Mucosa of rectum (tissue), 2 donors: Measurements from ENCODE around the gene PMM1.
A peak's percentile ranks its signal among the peaks of the same experiment; 100 is the strongest.

Experiments used
- H3K27ac ChIP-seq, 2 donors: one replicate each; pipeline ENCODE4 v1.7.0; 2013; ENCODE audit warnings: inconsistent platforms in 2 of 2, low read depth in 2 of 2, low read length in 2 of 2
- H3K27me3 ChIP-seq, 2 donors: one replicate each; pipeline ENCODE4 v1.7.0; 2013; ENCODE audit warnings: low read length in 2 of 2; ENCODE audit not compliant: control insufficient read depth in 2 of 2, insufficient read depth in 2 of 2
- H3K36me3 ChIP-seq, 2 donors: one replicate each; pipeline ENCODE4 v1.7.0; 2013; ENCODE audit warnings: low read length in 2 of 2; ENCODE audit not compliant: control insufficient read depth in 2 of 2, insufficient read depth in 2 of 2
- H3K4me1 ChIP-seq, 2 donors: one replicate each; pipeline ENCODE4 v1.7.0; 2013; ENCODE audit warnings: low read length in 2 of 2, mild to moderate bottlenecking in 1 of 2; ENCODE audit not compliant: control insufficient read depth in 2 of 2, insufficient read depth in 2 of 2
- H3K4me3 ChIP-seq, 2 donors: one replicate each; pipeline ENCODE4 v1.7.0; 2013; ENCODE audit warnings: low read length in 2 of 2
- H3K9ac ChIP-seq, 2 donors: one replicate each; pipeline ENCODE4 v1.7.0; 2013; ENCODE audit warnings: low read length in 2 of 2, low read depth in 1 of 2, mild to moderate bottlenecking in 1 of 2
- H3K9me3 ChIP-seq, 2 donors: one replicate each; pipeline ENCODE4 v1.7.0; 2013; ENCODE audit warnings: low read length in 2 of 2; ENCODE audit not compliant: control insufficient read depth in 2 of 2
- donor health status: healthy.
- donor health status: Normal muscosa, but diverticular disease.

PMM1 gene

DNA sequence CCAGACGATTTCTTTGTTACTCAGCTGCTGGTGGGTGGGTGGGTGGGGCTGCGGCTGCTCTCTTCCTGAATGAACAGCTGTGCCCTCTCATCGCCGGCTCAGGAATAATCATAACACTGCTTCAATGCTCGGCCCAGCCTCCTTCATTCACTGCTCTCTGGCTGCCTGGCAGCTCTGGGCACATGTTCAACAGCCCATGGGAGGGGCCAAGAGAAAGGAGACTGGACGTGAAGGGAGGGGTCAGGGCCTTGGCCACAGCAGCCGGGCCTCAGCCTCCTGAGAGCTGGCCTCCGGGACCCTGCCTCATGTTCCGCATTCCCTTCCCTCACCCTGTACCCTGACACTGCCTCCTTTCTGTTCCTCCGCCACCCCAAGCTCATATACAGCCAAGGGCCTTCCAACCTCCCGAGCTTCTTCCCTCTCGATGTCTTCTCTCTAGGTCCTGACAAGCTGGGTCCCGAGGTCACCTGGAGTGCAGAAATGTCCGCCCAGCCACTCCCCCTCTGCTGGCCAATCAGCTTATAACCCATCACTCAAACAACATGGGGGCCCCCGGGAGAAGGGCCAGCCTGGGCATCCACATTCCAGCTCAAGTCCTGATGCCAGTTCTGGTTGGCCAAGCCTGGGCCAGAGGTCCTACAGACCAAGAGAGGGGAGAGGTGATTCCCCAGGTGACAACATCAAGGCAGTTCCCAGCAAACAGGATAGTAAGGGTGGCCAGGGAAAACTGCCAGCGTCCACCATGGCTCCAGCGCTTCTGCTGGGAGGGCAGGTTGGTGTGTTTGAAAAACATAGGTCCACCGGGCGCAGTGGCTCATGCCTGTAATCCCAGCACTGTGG lies 32.0 kb downstream of the PMM1 start:
- Histone ChIP-seq H3K4me1 (peaks cover 2 to 3% of the 10 kb centered on the region in 2 donors), H3K9me3 (no peaks in the 10 kb centered on the region), H3K9ac (no peak overlapping the region), H3K27me3 (peaks cover 0 to 8% of the 10 kb centered on the region in 2 donors), H3K36me3 (no peaks in the 10 kb centered on the region), H3K4me3 (no peak overlapping the region), H3K27ac (peak overlapping the region; percentile 17 to 35)

DNA sequence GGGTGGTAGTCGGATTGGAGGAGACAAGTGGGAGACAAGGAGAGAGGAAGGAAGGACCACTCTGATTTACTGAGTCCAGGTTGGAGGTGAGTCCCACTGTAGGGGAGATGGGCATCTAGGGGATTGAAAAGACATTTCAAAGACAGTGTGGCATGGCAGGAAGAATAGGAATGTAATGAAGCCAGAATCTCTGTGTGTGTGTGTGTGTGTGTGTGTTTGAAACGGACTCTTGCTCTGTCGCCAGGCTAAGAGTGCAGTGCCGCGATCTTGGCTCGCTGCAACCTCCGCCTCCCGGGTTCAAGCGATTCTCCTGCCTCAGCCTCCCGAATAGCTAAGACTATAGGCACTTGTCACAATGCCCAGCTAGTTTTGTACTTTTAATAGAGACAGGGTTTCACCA lies 33.1 kb downstream of the PMM1 start:
- Histone ChIP-seq H3K4me3 (no peak overlapping the region), H3K27me3 (peaks cover 0 to 8% of the 10 kb centered on the region in 2 donors), H3K9me3 (no peaks in the 10 kb centered on the region), H3K4me1 (peaks cover 2 to 3% of the 10 kb centered on the region in 2 donors), H3K36me3 (no peaks in the 10 kb centered on the region), H3K27ac (no peak overlapping the region), H3K9ac (no peak overlapping the region)

DNA sequence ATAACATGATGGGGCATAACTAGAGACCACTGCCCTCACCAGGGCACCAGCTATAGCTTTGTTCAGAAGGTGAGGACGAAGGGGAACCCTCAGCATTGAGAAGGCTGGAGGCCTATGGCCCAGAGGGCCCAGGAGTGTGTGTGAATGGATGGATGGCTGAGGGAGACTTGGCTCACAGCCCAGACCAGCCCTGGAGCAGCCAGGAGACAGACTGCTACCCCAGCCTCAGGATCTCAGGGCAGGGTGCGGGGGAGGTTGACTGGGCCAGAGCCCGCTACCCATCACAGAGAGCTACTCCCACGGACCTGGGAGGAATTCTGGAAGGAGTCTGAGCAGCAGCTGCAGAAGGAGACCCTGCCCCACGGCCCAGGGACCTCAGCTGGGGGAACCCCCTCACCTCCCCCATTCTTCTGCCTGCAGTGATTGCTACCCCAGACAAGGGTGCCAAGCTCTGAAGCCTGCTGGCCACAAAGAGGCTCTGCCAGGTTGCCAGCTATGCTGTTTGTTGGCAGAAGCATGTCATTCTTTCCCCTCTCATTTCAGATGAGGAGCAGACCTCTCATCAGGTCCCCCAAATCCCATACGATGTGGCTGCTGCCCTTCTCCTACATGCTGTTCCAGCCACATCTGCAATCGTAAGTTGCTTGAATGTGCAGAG lies 34.2 kb downstream of the PMM1 start:
- H3K9ac ChIP-seq, result no peak overlapping the region
- H3K4me3 ChIP-seq, result no peak overlapping the region
- H3K27me3 ChIP-seq, result no peaks in the 10 kb centered on the region
- no peak overlapping the region for H3K27ac ChIP-seq
- no peaks in the 10 kb centered on the region for H3K9me3 ChIP-seq
- H3K4me1 ChIP-seq, result peaks cover 2 to 3% of the 10 kb centered on the region in 2 donors
- no peaks in the 10 kb centered on the region for H3K36me3 ChIP-seq

DNA sequence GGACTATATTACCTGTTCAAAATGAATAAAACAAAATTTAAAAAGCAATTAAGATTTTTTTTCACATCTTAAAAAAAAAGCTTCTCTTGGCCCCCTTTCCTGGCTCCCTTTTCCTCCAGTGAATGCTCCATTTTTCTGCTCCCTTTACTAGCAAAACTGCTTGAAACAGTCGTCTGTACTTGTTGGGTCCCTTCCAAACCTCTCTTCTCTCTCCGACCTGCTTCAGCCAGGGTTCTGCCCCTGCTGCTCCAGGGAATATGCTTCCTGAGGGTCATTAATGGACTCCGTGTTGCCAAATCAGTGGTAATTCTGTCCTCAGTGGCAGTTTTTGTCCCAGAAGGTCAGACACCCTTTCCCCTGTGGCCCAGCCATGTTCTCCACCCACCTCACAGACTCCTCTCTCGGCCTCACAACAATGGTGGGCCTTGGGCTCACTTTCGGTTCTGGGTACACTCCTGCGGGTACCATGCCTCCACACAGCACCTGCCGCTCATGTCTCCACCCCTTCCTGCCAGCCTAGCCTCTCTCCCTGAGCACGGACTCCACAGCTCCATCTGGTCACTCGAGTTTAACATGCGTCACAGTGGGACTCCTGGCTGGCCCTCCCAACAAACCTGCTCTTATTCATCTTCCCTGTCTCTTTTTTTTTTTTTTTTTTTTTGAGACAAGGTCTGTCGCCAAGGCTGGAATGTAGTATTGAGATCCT lies 37.6 kb downstream of the PMM1 start:
- Histone ChIP-seq H3K4me3 (no peak overlapping the region), H3K4me1 (peaks cover 0 to 2% of the 10 kb centered on the region in 2 donors), H3K27me3 (no peaks in the 10 kb centered on the region), H3K36me3 (no peaks in the 10 kb centered on the region), H3K9ac (no peak overlapping the region), H3K9me3 (no peaks in the 10 kb centered on the region), H3K27ac (no peak overlapping the region)

DNA sequence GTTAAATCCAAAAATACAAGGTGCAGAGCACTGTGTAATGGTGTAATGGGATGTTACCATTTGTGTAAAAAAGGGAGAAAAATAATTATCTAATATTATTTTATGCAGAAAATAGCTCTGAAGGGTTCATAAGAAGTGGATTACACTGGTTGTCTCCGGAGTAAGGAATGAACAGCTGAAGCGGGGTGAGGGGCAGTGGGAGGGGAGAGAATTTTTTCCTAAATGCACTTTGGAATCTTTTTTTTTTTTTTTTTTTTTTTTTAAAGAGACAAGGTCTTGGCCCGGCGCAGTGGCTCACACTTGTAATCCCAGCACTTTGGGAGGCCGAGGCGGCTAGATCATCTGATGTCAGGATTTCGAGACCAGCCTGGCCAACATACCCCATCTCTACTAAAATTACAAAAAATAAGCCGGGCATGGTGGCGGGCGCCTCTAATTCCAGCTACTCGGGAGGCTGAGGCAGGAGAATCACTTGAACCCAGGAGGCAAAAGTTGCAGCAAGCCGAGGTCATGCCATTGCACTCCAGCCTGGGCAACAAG lies 38.6 kb downstream of the PMM1 start:
- no peak overlapping the region for H3K9ac ChIP-seq
- H3K9me3 ChIP-seq, result no peaks in the 10 kb centered on the region
- H3K27me3 ChIP-seq, result no peaks in the 10 kb centered on the region
- H3K36me3 ChIP-seq, result no peaks in the 10 kb centered on the region
- H3K27ac ChIP-seq, result no peak overlapping the region
- H3K4me1 ChIP-seq, result no peaks in the 10 kb centered on the region
- H3K4me3 ChIP-seq, result no peak overlapping the region

DNA sequence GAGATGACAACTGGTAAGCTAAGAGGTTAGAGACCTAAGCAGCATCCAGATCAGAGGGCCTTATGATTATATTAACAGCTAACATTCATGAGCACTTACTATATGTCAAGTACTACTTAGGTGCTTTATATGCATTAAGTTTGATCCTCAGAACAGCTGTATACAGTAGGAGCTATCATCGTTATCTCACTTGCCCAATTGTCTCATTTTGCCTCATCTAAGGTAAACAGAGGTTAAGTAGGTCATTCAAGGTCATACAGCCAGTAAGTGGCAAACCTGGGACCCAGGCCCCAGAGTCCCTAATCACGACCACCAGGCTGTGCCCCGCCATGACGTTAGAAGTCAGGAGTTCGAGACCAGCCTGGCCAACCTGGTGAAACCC lies 40.8 kb downstream of the PMM1 start:
- no peak overlapping the region for H3K4me3 ChIP-seq
- no peaks in the 10 kb centered on the region for H3K9me3 ChIP-seq
- H3K4me1 ChIP-seq, result peaks cover 6% of the 10 kb centered on the region in 2 donors
- no peaks in the 10 kb centered on the region for H3K27me3 ChIP-seq
- no peaks in the 10 kb centered on the region for H3K36me3 ChIP-seq
- no peak overlapping the region for H3K9ac ChIP-seq
- H3K27ac ChIP-seq, result no peak overlapping the region

DNA sequence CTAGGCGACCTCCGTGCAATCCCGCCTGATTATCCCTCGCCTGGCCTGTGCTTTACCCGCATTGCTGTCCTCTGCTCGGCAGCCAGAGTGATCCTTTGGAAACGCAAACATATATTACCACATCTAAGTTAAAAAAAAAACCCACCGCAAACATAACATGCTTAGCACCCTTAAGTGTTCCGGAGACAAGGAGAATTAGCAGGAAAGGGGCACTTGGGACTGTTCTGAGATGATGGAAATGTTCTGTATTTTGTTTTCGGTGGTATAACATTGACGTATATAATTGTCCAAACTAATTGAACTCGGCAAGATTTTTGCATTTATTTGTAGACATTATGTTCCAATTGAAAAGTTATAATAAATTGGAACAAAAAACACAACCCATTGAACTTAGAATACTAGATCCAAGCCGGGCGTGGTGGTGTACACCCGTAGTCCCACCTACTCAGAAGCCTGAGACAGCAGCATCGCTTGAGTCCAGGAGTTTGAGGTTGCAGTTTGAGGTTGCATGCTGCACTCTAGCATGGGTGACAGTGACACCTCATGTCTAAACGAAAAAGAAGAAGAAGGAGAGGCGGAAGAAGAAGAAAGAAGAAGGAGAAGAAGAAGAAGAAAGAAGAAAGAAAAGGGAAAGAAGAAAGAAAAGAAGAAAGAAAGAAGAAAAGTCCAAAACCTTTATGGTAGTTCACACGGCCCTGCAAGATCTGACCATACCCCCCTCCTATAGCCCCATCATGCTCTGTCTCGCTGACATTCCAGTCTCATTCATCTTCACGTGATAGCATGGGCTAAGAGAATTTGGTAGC lies 44.8 kb downstream of the PMM1 start:
- Histone ChIP-seq H3K9me3 (no peaks in the 10 kb centered on the region), H3K36me3 (peaks cover 4 to 6% of the 10 kb centered on the region in 2 donors), H3K27ac (no peak overlapping the region), H3K4me1 (peaks cover 6 to 16% of the 10 kb centered on the region in 2 donors), H3K9ac (peak overlapping the region in 1 of 2 donors; percentile 29), H3K27me3 (no peaks in the 10 kb centered on the region), H3K4me3 (peak overlapping the region; percentile 69 to 90)

DNA sequence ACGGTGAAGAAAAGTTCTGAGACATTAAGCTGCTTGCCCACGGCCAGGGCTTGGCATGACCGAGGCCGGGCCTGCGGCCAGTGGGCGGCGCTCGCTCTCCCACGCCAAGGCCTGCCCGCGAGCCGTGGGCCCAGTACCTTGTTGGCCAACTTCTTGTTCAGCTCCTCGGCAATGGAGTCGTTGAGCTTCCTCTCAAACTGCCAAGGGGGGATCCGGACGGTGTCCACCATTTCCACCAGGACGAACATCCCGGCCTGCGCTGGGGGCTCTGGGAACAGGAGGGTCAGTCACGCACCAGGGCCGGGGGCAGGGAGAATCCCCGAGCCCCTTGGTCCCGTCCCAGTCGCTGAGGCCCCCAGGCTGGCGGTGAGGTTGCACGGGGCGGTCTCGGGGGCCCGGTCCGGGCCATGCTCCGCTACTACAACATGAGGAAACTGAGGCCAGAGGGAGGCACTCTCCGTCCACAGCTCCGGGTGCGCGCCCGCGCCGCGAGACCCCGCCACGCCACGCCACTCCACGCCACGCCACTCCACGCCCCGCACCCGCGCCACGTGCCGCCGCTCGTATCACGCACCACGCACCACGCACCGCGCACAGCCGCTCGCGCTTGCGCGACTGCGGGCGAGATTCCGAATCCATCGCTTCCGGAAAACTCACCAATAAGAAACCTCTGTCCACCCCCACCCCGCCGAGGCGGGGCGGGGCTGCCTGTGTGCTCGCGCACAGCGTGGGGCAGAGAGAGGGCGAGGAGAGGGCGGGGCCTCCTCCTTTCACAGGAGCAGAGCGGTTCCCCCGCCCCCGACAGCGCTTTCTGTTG lies 45.6 kb downstream of the PMM1 start, which contains the start of gene POLR3H:
TSS of gene POLR3H (minus strand) at position 617 of the 817 bp plus-strand sequence. CDS start at position 248, 369 bp downstream.
- peaks cover 8 to 17% of the 10 kb centered on the region in 2 donors for H3K4me1 ChIP-seq

DNA sequence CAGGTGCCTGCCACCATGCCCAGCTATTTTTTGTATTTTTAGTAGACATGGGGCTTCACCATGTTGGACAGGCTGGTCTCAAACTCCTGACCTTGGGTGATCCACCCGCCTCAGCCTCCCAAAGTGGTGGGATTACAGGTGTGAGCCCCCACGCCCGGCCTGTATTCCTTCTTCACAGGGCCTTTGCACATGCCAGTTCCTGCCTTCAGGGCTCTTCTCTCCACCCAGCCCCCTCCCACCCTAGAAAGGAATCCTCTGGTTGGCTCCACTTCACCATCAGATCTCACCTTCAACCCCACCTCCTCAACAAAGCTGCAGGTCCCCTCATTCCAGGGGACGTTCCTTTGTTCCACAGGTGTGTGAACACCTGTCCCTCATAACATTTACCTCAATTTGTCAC lies 47.4 kb downstream of the PMM1 start:
- Histone ChIP-seq H3K36me3 (peaks cover 6 to 8% of the 10 kb centered on the region in 2 donors), H3K4me3 (no peak overlapping the region), H3K9ac (no peak overlapping the region), H3K9me3 (no peaks in the 10 kb centered on the region), H3K27ac (no peak overlapping the region), H3K27me3 (no peaks in the 10 kb centered on the region), H3K4me1 (peaks cover 8 to 17% of the 10 kb centered on the region in 2 donors)

More for the DNA sequence above, 45.6 kb downstream of the PMM1 start, which contains the start of gene POLR3H:
- peak within 1 kb of the TSS; percentile 84 to 90 for H3K4me3 ChIP-seq
- H3K9me3 ChIP-seq, result no peaks in the 10 kb centered on the region
- peak within 1 kb of the TSS; percentile 70 to 76 for H3K9ac ChIP-seq
- peak within 1 kb of the TSS; percentile 72 to 82 for H3K27ac ChIP-seq
- no peaks in the 10 kb centered on the region for H3K27me3 ChIP-seq
- peaks cover 6% of the 10 kb centered on the region in 2 donors for H3K36me3 ChIP-seq
